IMR-90 (cell line): ENCODE data around the gene BCL2L11. TPM values are rescaled to one million over a fixed set of nuclear protein-coding genes. Genes with fewer than 3 reads are reported as not detected.

ENCODE experiments used
- ATAC-seq: fragments of 200-7000 bp; cut with Tn5 transposase; 2 replicates; pipeline ENCODE4 v1.9.1; 2020; ENCODE audit warnings: low read depth, mild to moderate bottlenecking, moderate library complexity
- BruUV-seq: library from RNA; stranded (reverse); fragments of 400-500 nt; replicated peaks from 2 replicates; lab custom pipeline; 2021; lab: Mats Ljungman, UMichigan
- CTCF ChIA-PET: fragments of 300-600 bp; formaldehyde crosslinking; extraction: SDS; loops from one replicate; lab custom pipeline; 2021; ENCODE audit warnings: antibody characterized with exemption; lab: Yijun Ruan, JAX
- POLR2A ChIA-PET: fragments of 300-600 bp; sonication (Branson Sonifier 250); formaldehyde crosslinking; loops from one replicate; lab custom pipeline; 2022; ENCODE audit warnings: antibody characterized with exemption; ENCODE audit not compliant: unreplicated experiment; lab: Charles Lee
- DNase-seq: peaks from one replicate; pipeline ENCODE4 v3.0.0; 2013
- H2AFZ ChIP-seq: replicated peaks from 2 replicates; pipeline ENCODE3; 2013; ENCODE audit warnings: low read length, mild to moderate bottlenecking; ENCODE audit not compliant: poor library complexity
- H2AK5ac ChIP-seq: 2 replicates; pipeline ENCODE4 v1.6.1; 2013; ENCODE audit warnings: low read depth, low read length, inconsistent platforms
- H2AK9ac ChIP-seq: replicated peaks from 2 replicates; pipeline ENCODE3; 2013; ENCODE audit warnings: mild to moderate bottlenecking, low read depth, low read length, moderate library complexity; ENCODE audit not compliant: poor library complexity
- H2BK120ac ChIP-seq: 2 replicates; pipeline ENCODE4 v1.6.1; 2013; ENCODE audit warnings: low read depth, low read length, inconsistent platforms
- H2BK15ac ChIP-seq: 3 replicates; pipeline ENCODE4 v1.6.1; 2013; ENCODE audit warnings: low read depth, low read length, inconsistent platforms
- H2BK20ac ChIP-seq: 2 replicates; pipeline ENCODE4 v1.6.1; 2013; ENCODE audit warnings: low read depth, mild to moderate bottlenecking, inconsistent platforms, low read length, moderate library complexity
- H2BK5ac ChIP-seq: 2 replicates; pipeline ENCODE4 v1.6.1; 2013; ENCODE audit warnings: mild to moderate bottlenecking, low read depth, low read length, inconsistent platforms; ENCODE audit not compliant: poor library complexity, severe bottlenecking
- H3K14ac ChIP-seq: replicated peaks from 2 replicates; pipeline ENCODE4 v1.6.1; 2013; ENCODE audit warnings: low read depth, low read length, inconsistent platforms
- H3K18ac ChIP-seq: 2 replicates; pipeline ENCODE4 v1.6.1; 2013; ENCODE audit warnings: low read depth, low read length, control low read depth
- H3K23ac ChIP-seq: 2 replicates; pipeline ENCODE4 v1.6.1; 2013; ENCODE audit warnings: low read depth, low read length, inconsistent platforms
- H3K27ac ChIP-seq: 2 replicates; pipeline ENCODE4 v1.5.1; 2013; ENCODE audit warnings: mild to moderate bottlenecking, control low read depth, low read length; ENCODE audit not compliant: insufficient read depth
- H3K27me3 ChIP-seq: 2 replicates; pipeline ENCODE4 v1.6.1; 2013; ENCODE audit warnings: low read length; ENCODE audit not compliant: control insufficient read depth, insufficient read depth
- H3K36me3 ChIP-seq: 2 replicates; pipeline ENCODE4 v1.6.1; 2013; ENCODE audit warnings: low read length, mixed read lengths; ENCODE audit not compliant: control insufficient read depth, insufficient read depth
- H3K4ac ChIP-seq: 2 replicates; pipeline ENCODE4 v1.6.1; 2013; ENCODE audit warnings: low read depth, low read length, inconsistent platforms
- H3K4me1 ChIP-seq: 2 replicates; pipeline ENCODE4 v1.6.1; 2013; ENCODE audit warnings: low read length, mixed read lengths; ENCODE audit not compliant: control insufficient read depth, insufficient read depth
- H3K4me2 ChIP-seq: 2 replicates; pipeline ENCODE4 v1.6.1; 2013; ENCODE audit warnings: low read depth, mild to moderate bottlenecking, control low read depth, low read length, moderate library complexity
- H3K4me3 ChIP-seq: 2 replicates; pipeline ENCODE4 v1.5.1; 2013; ENCODE audit warnings: low read depth, mild to moderate bottlenecking, control low read depth, low read length, moderate library complexity; ENCODE audit not compliant: insufficient read depth
- H3K56ac ChIP-seq: 2 replicates; pipeline ENCODE4 v1.6.1; 2013; ENCODE audit warnings: low read length, inconsistent platforms; ENCODE audit not compliant: insufficient read depth; ENCODE audit errors: extremely low read depth
- H3K79me1 ChIP-seq, 2 experiments: 2 replicates each; pipeline ENCODE4 v1.6.1; 2013; ENCODE audit warnings: low read length in 2 of 2, inconsistent platforms in 1 of 2, low read depth in 1 of 2
- H3K9ac ChIP-seq: 2 replicates; pipeline ENCODE4 v1.6.1; 2013; ENCODE audit warnings: low read depth, low read length, control low read depth
- H3K9me1 ChIP-seq: 2 replicates; pipeline ENCODE4 v1.6.1; 2013; ENCODE audit warnings: low read length, inconsistent platforms; ENCODE audit not compliant: insufficient read depth
- H3K9me3 ChIP-seq: 2 replicates; pipeline ENCODE4 v1.6.1; 2013; ENCODE audit warnings: low read length; ENCODE audit not compliant: control insufficient read depth, insufficient read depth
- H4K20me1 ChIP-seq: 2 replicates; pipeline ENCODE4 v1.6.1; 2013; ENCODE audit warnings: low read length, inconsistent platforms; ENCODE audit not compliant: insufficient read depth
- H4K5ac ChIP-seq: 2 replicates; pipeline ENCODE4 v1.6.1; 2013; ENCODE audit warnings: mild to moderate bottlenecking, low read depth, low read length, control low read depth
- H4K8ac ChIP-seq, 2 experiments: 2 replicates each; pipeline ENCODE4 v1.6.1; 2013; ENCODE audit warnings: low read depth in 2 of 2, low read length in 2 of 2, control low read depth in 1 of 2, inconsistent platforms in 1 of 2
- H4K91ac ChIP-seq: 2 replicates; pipeline ENCODE4 v1.6.1; 2013; ENCODE audit warnings: low read depth, low read length, inconsistent platforms; ENCODE audit not compliant: insufficient read depth
- BHLHE40 ChIP-seq: fragments of 150-350 bp; IDR thresholded peaks from 2 replicates; pipeline ENCODE4 v1.6.1; 2016; ENCODE audit warnings: mild to moderate bottlenecking, low read depth, low read length
- CEBPB ChIP-seq: IDR thresholded peaks from 2 replicates; pipeline ENCODE4 v1.6.1; 2012; ENCODE audit warnings: low read depth, low read length, improper control_type of control experiment
- CHD1 ChIP-seq: IDR thresholded peaks from 2 replicates; pipeline ENCODE4 v1.6.1; 2012; ENCODE audit warnings: low read depth, low read length, improper control_type of control experiment
- ELK1 ChIP-seq: fragments of 150-350 bp; IDR thresholded peaks from 2 replicates; pipeline ENCODE4 v1.6.1; 2016; ENCODE audit warnings: low read depth, mild to moderate bottlenecking, low read length, moderate library complexity, borderline replicate concordance
- FOS ChIP-seq: fragments of 150-350 bp; IDR thresholded peaks from 2 replicates; pipeline ENCODE4 v1.6.1; 2016; ENCODE audit warnings: low read depth, low read length
- MAFK ChIP-seq: IDR thresholded peaks from 2 replicates; pipeline ENCODE4 v1.6.1; 2012; ENCODE audit warnings: low read depth, low read length, improper control_type of control experiment
- MAZ ChIP-seq: IDR thresholded peaks from 2 replicates; pipeline ENCODE4 v1.6.1; 2012; ENCODE audit warnings: low read depth, mild to moderate bottlenecking, low read length, improper control_type of control experiment, moderate library complexity, borderline replicate concordance
- MXI1 ChIP-seq: IDR thresholded peaks from 2 replicates; pipeline ENCODE4 v1.6.1; 2012; ENCODE audit warnings: low read depth, mild to moderate bottlenecking, low read length, moderate library complexity, borderline replicate concordance
- NFE2L2 ChIP-seq: fragments of 150-350 bp; IDR thresholded peaks from 2 replicates; pipeline ENCODE4 v1.6.1; 2016; ENCODE audit warnings: low read depth, mild to moderate bottlenecking, low read length
- POLR2A ChIP-seq: IDR thresholded peaks from 2 replicates; pipeline ENCODE4 v1.6.1; 2012; ENCODE audit warnings: mild to moderate bottlenecking, low read depth, low read length
- RAD21 ChIP-seq: IDR thresholded peaks from 2 replicates; pipeline ENCODE4 v1.6.1; 2012; ENCODE audit warnings: low read length, improper control_type of control experiment
- RCOR1 ChIP-seq: IDR thresholded peaks from 2 replicates; pipeline ENCODE4 v1.6.1; 2012; ENCODE audit warnings: mild to moderate bottlenecking, low read length, improper control_type of control experiment; ENCODE audit not compliant: insufficient replicate concordance
- RFX5 ChIP-seq: IDR thresholded peaks from 2 replicates; pipeline ENCODE4 v1.8.0; 2012; ENCODE audit warnings: low read depth, mild to moderate bottlenecking, low read length, moderate library complexity
- SMC3 ChIP-seq: fragments of 150-350 bp; IDR thresholded peaks from 2 replicates; pipeline ENCODE4 v1.6.1; 2016; ENCODE audit warnings: low read depth, mild to moderate bottlenecking, antibody characterized with exemption, low read length, moderate library complexity
- USF2 ChIP-seq: fragments of 150-350 bp; IDR thresholded peaks from 2 replicates; pipeline ENCODE4 v1.6.1; 2017; ENCODE audit warnings: mild to moderate bottlenecking, antibody characterized with exemption, low read length, low read depth
- WGBS, 2 experiments: methylation state at CpG; one replicate each; pipeline versions ENCODE4 v1.1.5 to v1.1.7; 2013; ENCODE audit warnings: missing lambda C conversion rate in 2 of 2; ENCODE audit not compliant: insufficient read length in 1 of 2; ENCODE audit errors: extremely low coverage in 2 of 2; 5-methylcytosine and 5-hydroxymethylcytosine counted together
- dilution Hi-C: fragments of 300-500 bp; cut with HindIII; formaldehyde crosslinking; loops from one replicate; pipeline ENCODE4 v1.14.3; 2018; ENCODE audit warnings: low sequenced_read_pairs; ENCODE audit not compliant: unreplicated experiment
- in situ Hi-C: fragments of 300-500 bp; cut with MboI; formaldehyde crosslinking; loops from 3 replicates; pipeline ENCODE4 v1.14.3; 2019; ENCODE audit warnings: low sequenced_read_pairs, inconsistent platforms, mixed read lengths
- intact Hi-C: fragments of 100-400 bp; cut with micrococcal nuclease; formaldehyde crosslinking; loops from 2 replicates; pipeline ENCODE4 v1.10.0; 2022
- polyA plus RNA-seq, 3 experiments: library from polyadenylated mRNA; depleted of rRNA; stranded (reverse); fragments of >200 nt; gene quantifications; 2 replicates each; pipeline ENCODE4 v1.2.3, GENCODE V29; 2012; ENCODE audit warnings: low replicate concordance in 1 of 3
- total RNA-seq: library from RNA; depleted of rRNA; stranded (reverse); fragments of >200 nt; gene quantifications from 2 replicates; pipeline ENCODE4 v1.2.3, GENCODE V29; 2012
- TF ChIP-seq, protein P1 (sequence below): conservative IDR thresholded peaks from 2 replicates; pipeline ENCODE4 v1.5.1; 2012; ENCODE audit warnings: mild to moderate bottlenecking, low read depth, low read length, improper control_type of control experiment

The BCL2L11 gene
- total and polyA plus RNA-seq, 2 of the 4 experiments (the other 2 are of a cell fraction) = 1.1 to 1.7 TPM

DNA sequence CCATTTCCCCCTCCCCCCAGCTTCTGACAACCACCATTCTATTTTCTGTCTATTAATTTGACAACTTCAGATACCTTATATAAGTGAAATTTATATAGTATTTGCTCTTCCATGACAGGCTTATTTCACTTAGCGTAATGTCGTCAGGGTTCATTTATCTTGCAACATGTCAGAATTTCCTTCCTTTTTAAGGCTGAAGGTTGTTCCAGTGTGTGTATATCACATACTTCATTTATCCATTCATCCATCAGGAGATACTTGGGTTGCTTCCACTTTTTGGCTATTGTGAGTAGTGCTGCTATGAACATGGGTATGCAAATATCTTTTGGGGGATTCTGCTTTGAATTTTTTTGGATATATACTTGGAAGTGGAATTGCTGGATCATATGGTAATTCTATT lies 7.4 kb downstream of the BCL2L11 start:
- CTCF ChIA-PET = no interaction called here
- H4K5ac ChIP-seq = no peak overlapping the region
- no peak overlapping the region for H2BK20ac ChIP-seq
- H3K23ac ChIP-seq = no peak overlapping the region
- H4K20me1 ChIP-seq = peaks cover 4% of the 10 kb centered on the region; the same call in 1 of the 2 replicates
- H2AK9ac ChIP-seq = no peak overlapping the region
- no peak overlapping the region for H3K4ac ChIP-seq
- H2BK5ac ChIP-seq = no peak overlapping the region
- H4K8ac ChIP-seq = no peak overlapping the region
- no peak overlapping the region for H2AK5ac ChIP-seq
- dilution Hi-C loops = no loop called here
- no peak overlapping the region for H3K27ac ChIP-seq
- no peak overlapping the region for H2AFZ ChIP-seq
- peaks cover 0 to 5% of the 10 kb centered on the region in 2 experiments; a peak in 1 of 4 replicates for H3K79me1 ChIP-seq
- BruUV-seq = no TSS peak
- H3K4me3 ChIP-seq = no peak overlapping the region
- ATAC-seq (no peak), DNase-seq (no peak)
- peaks cover 21% of the 10 kb centered on the region for H3K36me3 ChIP-seq
- H3K9me1 ChIP-seq = no peaks in the 10 kb centered on the region
- H4K91ac ChIP-seq = no peak overlapping the region
- intact Hi-C loops = no loop called here
- in situ Hi-C loops = no loop called here
- H3K4me2 ChIP-seq = no peak overlapping the region
- H2BK120ac ChIP-seq = no peak overlapping the region
- H2BK15ac ChIP-seq = no peak overlapping the region
- no peak overlapping the region for H3K18ac ChIP-seq
- no peaks in the 10 kb centered on the region for H3K9me3 ChIP-seq
- H3K27me3 ChIP-seq = no peaks in the 10 kb centered on the region
- no peak for TF ChIP-seq MAZ
- no peak for TF ChIP-seq RCOR1
- TF ChIP-seq POLR2A = no peak
- TF ChIP-seq FOS = no peak
- TF ChIP-seq RAD21 = no peak
- TF ChIP-seq, protein P1, sequence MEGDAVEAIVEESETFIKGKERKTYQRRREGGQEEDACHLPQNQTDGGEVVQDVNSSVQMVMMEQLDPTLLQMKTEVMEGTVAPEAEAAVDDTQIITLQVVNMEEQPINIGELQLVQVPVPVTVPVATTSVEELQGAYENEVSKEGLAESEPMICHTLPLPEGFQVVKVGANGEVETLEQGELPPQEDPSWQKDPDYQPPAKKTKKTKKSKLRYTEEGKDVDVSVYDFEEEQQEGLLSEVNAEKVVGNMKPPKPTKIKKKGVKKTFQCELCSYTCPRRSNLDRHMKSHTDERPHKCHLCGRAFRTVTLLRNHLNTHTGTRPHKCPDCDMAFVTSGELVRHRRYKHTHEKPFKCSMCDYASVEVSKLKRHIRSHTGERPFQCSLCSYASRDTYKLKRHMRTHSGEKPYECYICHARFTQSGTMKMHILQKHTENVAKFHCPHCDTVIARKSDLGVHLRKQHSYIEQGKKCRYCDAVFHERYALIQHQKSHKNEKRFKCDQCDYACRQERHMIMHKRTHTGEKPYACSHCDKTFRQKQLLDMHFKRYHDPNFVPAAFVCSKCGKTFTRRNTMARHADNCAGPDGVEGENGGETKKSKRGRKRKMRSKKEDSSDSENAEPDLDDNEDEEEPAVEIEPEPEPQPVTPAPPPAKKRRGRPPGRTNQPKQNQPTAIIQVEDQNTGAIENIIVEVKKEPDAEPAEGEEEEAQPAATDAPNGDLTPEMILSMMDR = no peak
- TF ChIP-seq BHLHE40 = no peak
- no peak for TF ChIP-seq ELK1
- TF ChIP-seq CEBPB = no peak
- TF ChIP-seq USF2 = no peak
- no peak for TF ChIP-seq SMC3
- TF ChIP-seq MXI1 = no peak
- TF ChIP-seq MAFK = no peak
- no peak for TF ChIP-seq CHD1
- no peak for TF ChIP-seq NFE2L2
- no peak for TF ChIP-seq RFX5
- no peak overlapping the region for H3K56ac ChIP-seq
- H3K4me1 ChIP-seq = no peaks in the 10 kb centered on the region
- POLR2A ChIA-PET = no interaction called here
- H3K9ac ChIP-seq = no peak overlapping the region
- WGBS, 2 experiments = no CpG with 5 or more reads among the region's 2 CpGs
- H3K14ac ChIP-seq = no peak overlapping the region
